HCT116 (cell line): ENCODE measurements around the gene EHF. TPM values are rescaled to one million over a fixed set of nuclear protein-coding genes. Genes with fewer than 3 reads are reported as not detected.

Experiments used
- ATAC-seq: fragments of 200-7000 bp; cut with Tn5 transposase; 2 replicates; pipeline ENCODE4 v1.9.1; 2020; ENCODE audit warnings: mild to moderate bottlenecking, moderate library complexity
- BruUV-seq: library from RNA; stranded (reverse); fragments of 400-500 nt; replicated peaks from 2 replicates; lab custom pipeline; 2021; lab: Mats Ljungman, UMichigan
- CTCF ChIA-PET: fragments of 300-600 bp; sonication (Branson Sonifier 250); formaldehyde crosslinking; loops from one replicate; lab custom pipeline; 2021; ENCODE audit warnings: antibody characterized with exemption; lab: Charles Lee
- POLR2A ChIA-PET: fragments of 300-600, 350-600 bp; sonication (Branson Sonifier 250); formaldehyde crosslinking; loops from one replicate; lab custom pipeline; 2021; ENCODE audit warnings: antibody characterized with exemption; lab: Charles Lee
- RAD21 ChIA-PET, 2 experiments: fragments of 300-600 bp; sonication (Branson Sonifier 250); formaldehyde crosslinking; loops; one replicate each; lab custom pipeline; 2023; ENCODE audit warnings: low total read pairs in 2 of 2; ENCODE audit not compliant: uncharacterized antibody in 2 of 2, unreplicated experiment in 2 of 2, low non-redundant PET in 1 of 2; lab: Charles Lee
- DNase-seq: peaks from one replicate; pipeline ENCODE4 v3.0.0-alpha.2; 2010; ENCODE audit warnings: low read depth, low spot score
- H2AFZ ChIP-seq: fragments of 200-600 bp; shearing (Covaris generic), sonication (generic); 2 replicates; pipeline ENCODE4 v1.6.1; 2017; ENCODE audit warnings: low read depth, mixed run types, mixed read lengths, antibody characterized with exemption, low read length; ENCODE audit not compliant: poor library complexity, severe bottlenecking
- H3K27ac ChIP-seq: 2 replicates; pipeline ENCODE4 v1.5.1; 2012; ENCODE audit warnings: low read depth, low read length
- H3K27me3 ChIP-seq: fragments of 200-600 bp; sonication (generic); 2 replicates; pipeline ENCODE4 v1.6.1; 2016; ENCODE audit warnings: mixed run types, low read length, mixed read lengths; ENCODE audit not compliant: insufficient read depth
- H3K36me3 ChIP-seq, 2 experiments: fragments of 200-500 bp in 1 of 2; fragments of 200-600 bp in 1 of 2; sonication (Bioruptor generic) in 1 of 2; sonication (generic) in 1 of 2; 2 replicates each; pipeline versions ENCODE4 v1.5.1 to v1.6.1; 2014 to 2016; ENCODE audit warnings: low read length in 2 of 2, inconsistent platforms in 1 of 2, mixed read lengths in 1 of 2, mixed run types in 1 of 2; ENCODE audit not compliant: insufficient read depth in 2 of 2, control insufficient read depth in 1 of 2
- H3K4me1 ChIP-seq, 2 experiments: fragments of 200-600 bp in 1 of 2; sonication (generic) in 1 of 2; 2 replicates each; pipeline versions ENCODE4 v1.5.1 to v1.6.1; 2012 to 2017; ENCODE audit warnings: low read length in 2 of 2, inconsistent platforms in 1 of 2, mild to moderate bottlenecking in 1 of 2, mixed read lengths in 1 of 2, mixed run types in 1 of 2, moderate library complexity in 1 of 2; ENCODE audit not compliant: insufficient read depth in 2 of 2, control insufficient read depth in 1 of 2
- H3K4me2 ChIP-seq: fragments of 200-600 bp; sonication (generic); 2 replicates; pipeline ENCODE4 v1.6.1; 2017; ENCODE audit warnings: mixed run types, low read length, mixed read lengths
- H3K4me3 ChIP-seq, 2 experiments: fragments of 200-600 bp in 1 of 2; sonication (generic) in 1 of 2; replicated peaks in 1 of 2; 2 replicates each; pipeline ENCODE4 v1.5.1; 2011 to 2016; ENCODE audit warnings: low read length in 2 of 2, control low read depth in 1 of 2, low read depth in 1 of 2, mild to moderate bottlenecking in 1 of 2, mixed read lengths in 1 of 2, mixed run types in 1 of 2
- H3K79me2 ChIP-seq: fragments of 200-600 bp; sonication (generic); 2 replicates; pipeline ENCODE4 v1.6.1; 2017; ENCODE audit warnings: mild to moderate bottlenecking, mixed run types, low read length, moderate library complexity, mixed read lengths; ENCODE audit not compliant: insufficient read depth
- H3K9ac ChIP-seq: fragments of 200-600 bp; sonication (generic); 2 replicates; pipeline ENCODE4 v1.6.1; 2016; ENCODE audit warnings: low read length, mixed read lengths
- H3K9me2 ChIP-seq: fragments of 200-600 bp; sonication (generic), shearing (Covaris generic); 2 replicates; pipeline ENCODE4 v1.6.1; 2017; ENCODE audit warnings: mixed run types, mild to moderate bottlenecking, moderate library complexity; ENCODE audit not compliant: insufficient read depth
- H3K9me3 ChIP-seq, 2 experiments: fragments of 200-500 bp in 1 of 2; fragments of 200-600 bp in 1 of 2; sonication (Bioruptor generic) in 1 of 2; sonication (generic) in 1 of 2; 2 replicates each; pipeline ENCODE4 v1.6.1; 2014 to 2017; ENCODE audit warnings: low read length in 2 of 2, mixed read lengths in 2 of 2, inconsistent platforms in 1 of 2, low read depth in 1 of 2, mild to moderate bottlenecking in 1 of 2, mixed run types in 1 of 2, moderate library complexity in 1 of 2; ENCODE audit not compliant: control insufficient read depth in 1 of 2, insufficient read depth in 1 of 2
- H4K20me1 ChIP-seq: fragments of 200-600 bp; sonication (generic), shearing (Covaris generic); 2 replicates; pipeline ENCODE4 v1.6.1; 2017; ENCODE audit warnings: mixed run types, mild to moderate bottlenecking, moderate library complexity; ENCODE audit not compliant: insufficient read depth
- CEBPB ChIP-seq: IDR thresholded peaks from 2 replicates; pipeline ENCODE4 v1.6.1; 2012; ENCODE audit warnings: low read depth
- EGR1 ChIP-seq: IDR thresholded peaks from 2 replicates; pipeline ENCODE4 v1.6.1; 2012; ENCODE audit warnings: low read depth
- EZH2phosphoT487 ChIP-seq: fragments of 200-600 bp; IDR thresholded peaks from 2 replicates; pipeline ENCODE4 v1.6.1; 2018; ENCODE audit warnings: antibody characterized with exemption, borderline replicate concordance
- JUND ChIP-seq: IDR thresholded peaks from 2 replicates; pipeline ENCODE4 v1.6.1; 2012
- POLR2AphosphoS5 ChIP-seq: IDR thresholded peaks from 2 replicates; pipeline ENCODE4 v1.6.1; 2011; ENCODE audit warnings: mild to moderate bottlenecking, low read depth, low read length, moderate library complexity
- SIN3A ChIP-seq: IDR thresholded peaks from 2 replicates; pipeline ENCODE4 v1.6.1; 2012; ENCODE audit warnings: low read depth
- intact Hi-C: fragments of 100-400 bp; cut with micrococcal nuclease; formaldehyde crosslinking; loops from 2 replicates; pipeline ENCODE4 v1.10.0; 2022
- total RNA-seq: library from RNA; stranded (reverse); gene quantifications from one replicate; pipeline ENCODE4 v1.2.1, GENCODE V29; 2021; ENCODE audit not compliant: unreplicated experiment
- TF ChIP-seq, protein P1 (sequence below): IDR thresholded peaks from 2 replicates; pipeline ENCODE4 v1.6.1; 2012; ENCODE audit warnings: low read depth
- TF ChIP-seq, protein P2 (sequence below): IDR thresholded peaks from 2 replicates; pipeline ENCODE4 v1.6.1; 2011; ENCODE audit warnings: mild to moderate bottlenecking, low read length, moderate library complexity; ENCODE audit not compliant: insufficient replicate concordance; ENCODE audit errors: extremely low read depth

The EHF gene
- total RNA-seq, 1 experiment from 2014 or later: 51.5 TPM

DNA sequence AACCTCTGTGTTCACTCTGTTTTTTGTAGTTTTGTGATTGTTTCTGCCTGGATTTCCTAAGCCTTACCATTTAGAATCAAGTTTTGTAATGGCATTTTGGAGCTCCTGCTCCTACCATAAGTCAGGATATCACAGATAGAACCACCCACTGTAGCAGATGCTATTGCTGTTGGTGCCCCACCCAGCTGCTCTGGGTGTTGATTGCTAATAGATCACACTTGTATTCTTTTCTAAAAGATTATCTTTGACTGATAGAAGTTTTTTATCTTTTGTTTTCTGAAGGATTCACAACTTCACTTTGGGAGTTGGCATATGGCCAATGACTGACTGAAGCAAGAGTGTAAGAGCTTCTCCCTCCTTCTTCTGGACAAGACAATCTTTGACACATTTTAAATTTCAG, 76.0 kb downstream of the EHF start:
- Histone ChIP-seq H3K4me2 (no peak overlapping the region), H3K9me2 (no peaks in the 10 kb centered on the region), H2AFZ (no peak overlapping the region), H3K4me3 (no peak overlapping the region), H3K79me2 (no peaks in the 10 kb centered on the region), H3K36me3 (0 out of 4 replicates have a peak, but pooled peaks cover 0 to 7% of the 10 kb centered on the region in 2 experiments), H4K20me1 (no peaks in the 10 kb centered on the region), H3K27ac (no peak overlapping the region), H3K9me3 (peaks cover 6 to 18% of the 10 kb centered on the region in 2 experiments; a peak in 3 of 4 replicates), H3K9ac (no peak overlapping the region), H3K4me1 (no peaks in the 10 kb centered on the region), H3K27me3 (no peaks in the 10 kb centered on the region)
- ATAC-seq: no peak
- ChIA-PET RAD21 (no interaction called here), POLR2A (no interaction called here), CTCF (no interaction called here)
- BruUV-seq: no TSS peak
- TF ChIP-seq POLR2AphosphoS5: no peak
- TF ChIP-seq, protein P1, sequence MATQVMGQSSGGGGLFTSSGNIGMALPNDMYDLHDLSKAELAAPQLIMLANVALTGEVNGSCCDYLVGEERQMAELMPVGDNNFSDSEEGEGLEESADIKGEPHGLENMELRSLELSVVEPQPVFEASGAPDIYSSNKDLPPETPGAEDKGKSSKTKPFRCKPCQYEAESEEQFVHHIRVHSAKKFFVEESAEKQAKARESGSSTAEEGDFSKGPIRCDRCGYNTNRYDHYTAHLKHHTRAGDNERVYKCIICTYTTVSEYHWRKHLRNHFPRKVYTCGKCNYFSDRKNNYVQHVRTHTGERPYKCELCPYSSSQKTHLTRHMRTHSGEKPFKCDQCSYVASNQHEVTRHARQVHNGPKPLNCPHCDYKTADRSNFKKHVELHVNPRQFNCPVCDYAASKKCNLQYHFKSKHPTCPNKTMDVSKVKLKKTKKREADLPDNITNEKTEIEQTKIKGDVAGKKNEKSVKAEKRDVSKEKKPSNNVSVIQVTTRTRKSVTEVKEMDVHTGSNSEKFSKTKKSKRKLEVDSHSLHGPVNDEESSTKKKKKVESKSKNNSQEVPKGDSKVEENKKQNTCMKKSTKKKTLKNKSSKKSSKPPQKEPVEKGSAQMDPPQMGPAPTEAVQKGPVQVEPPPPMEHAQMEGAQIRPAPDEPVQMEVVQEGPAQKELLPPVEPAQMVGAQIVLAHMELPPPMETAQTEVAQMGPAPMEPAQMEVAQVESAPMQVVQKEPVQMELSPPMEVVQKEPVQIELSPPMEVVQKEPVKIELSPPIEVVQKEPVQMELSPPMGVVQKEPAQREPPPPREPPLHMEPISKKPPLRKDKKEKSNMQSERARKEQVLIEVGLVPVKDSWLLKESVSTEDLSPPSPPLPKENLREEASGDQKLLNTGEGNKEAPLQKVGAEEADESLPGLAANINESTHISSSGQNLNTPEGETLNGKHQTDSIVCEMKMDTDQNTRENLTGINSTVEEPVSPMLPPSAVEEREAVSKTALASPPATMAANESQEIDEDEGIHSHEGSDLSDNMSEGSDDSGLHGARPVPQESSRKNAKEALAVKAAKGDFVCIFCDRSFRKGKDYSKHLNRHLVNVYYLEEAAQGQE: no peak
- intact Hi-C loops: no loop called here
- DNase-seq: no peak

DNA sequence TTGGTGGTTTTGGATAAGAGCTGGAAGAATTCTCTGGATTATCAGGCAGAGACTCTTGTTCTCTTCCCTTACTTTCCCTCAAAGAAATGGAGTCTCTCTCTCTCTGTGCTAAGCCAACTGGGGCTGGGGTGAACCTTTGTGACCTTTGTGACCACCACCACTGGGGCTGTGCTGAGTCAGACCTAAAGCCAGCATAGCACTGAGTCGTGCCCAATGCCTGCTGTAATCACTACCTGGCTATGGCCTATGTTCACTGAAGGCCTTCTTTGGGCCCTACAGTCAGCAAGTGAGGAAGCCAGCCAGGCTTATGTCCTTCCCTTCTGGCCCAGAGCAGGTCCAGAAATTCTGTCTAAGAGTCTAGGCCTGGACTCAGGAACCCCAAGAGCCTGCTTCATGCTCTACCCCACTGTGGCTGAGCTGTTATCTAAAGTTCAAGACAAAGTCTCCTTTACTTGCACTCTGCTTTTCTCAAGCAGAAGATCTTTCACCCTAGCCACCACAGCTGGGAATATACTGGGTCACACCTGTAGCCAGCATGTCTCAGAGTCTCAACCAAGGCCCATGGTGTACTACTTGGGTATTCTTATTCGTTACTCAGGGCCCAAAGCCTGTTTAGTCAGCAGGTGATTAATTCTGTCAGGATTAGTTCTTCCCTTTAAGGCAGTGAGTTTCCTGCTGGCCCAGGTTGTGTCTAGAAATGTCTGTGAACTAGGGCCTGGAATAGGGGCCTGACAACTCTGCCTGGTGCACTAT, 86.0 kb downstream of the EHF start:
- Histone ChIP-seq H3K36me3 (0 out of 4 replicates have a peak, but pooled peaks cover 0 to 3% of the 10 kb centered on the region in 2 experiments), H3K27me3 (no peaks in the 10 kb centered on the region), H3K9me3 (peaks cover 0 to 15% of the 10 kb centered on the region in 2 experiments; a peak in 2 of 4 replicates), H4K20me1 (no peaks in the 10 kb centered on the region), H2AFZ (no peak overlapping the region), H3K4me2 (no peak overlapping the region), H3K27ac (no peak overlapping the region), H3K4me1 (no peaks in the 10 kb centered on the region), H3K4me3 (no peak overlapping the region), H3K9me2 (no peaks in the 10 kb centered on the region; the same call in 1 of the 2 replicates), H3K79me2 (no peaks in the 10 kb centered on the region), H3K9ac (no peak overlapping the region)
- DNase-seq (no peak), ATAC-seq (no peak)
- no TSS peak for BruUV-seq
- intact Hi-C loops: no loop called here
- CTCF ChIA-PET: no interaction called here
- RAD21 ChIA-PET: no interaction called here
- POLR2A ChIA-PET: no interaction called here
- TF ChIP-seq, protein P2, sequence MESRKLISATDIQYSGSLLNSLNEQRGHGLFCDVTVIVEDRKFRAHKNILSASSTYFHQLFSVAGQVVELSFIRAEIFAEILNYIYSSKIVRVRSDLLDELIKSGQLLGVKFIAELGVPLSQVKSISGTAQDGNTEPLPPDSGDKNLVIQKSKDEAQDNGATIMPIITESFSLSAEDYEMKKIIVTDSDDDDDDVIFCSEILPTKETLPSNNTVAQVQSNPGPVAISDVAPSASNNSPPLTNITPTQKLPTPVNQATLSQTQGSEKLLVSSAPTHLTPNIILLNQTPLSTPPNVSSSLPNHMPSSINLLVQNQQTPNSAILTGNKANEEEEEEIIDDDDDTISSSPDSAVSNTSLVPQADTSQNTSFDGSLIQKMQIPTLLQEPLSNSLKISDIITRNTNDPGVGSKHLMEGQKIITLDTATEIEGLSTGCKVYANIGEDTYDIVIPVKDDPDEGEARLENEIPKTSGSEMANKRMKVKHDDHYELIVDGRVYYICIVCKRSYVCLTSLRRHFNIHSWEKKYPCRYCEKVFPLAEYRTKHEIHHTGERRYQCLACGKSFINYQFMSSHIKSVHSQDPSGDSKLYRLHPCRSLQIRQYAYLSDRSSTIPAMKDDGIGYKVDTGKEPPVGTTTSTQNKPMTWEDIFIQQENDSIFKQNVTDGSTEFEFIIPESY: no peak
- TF ChIP-seq, protein P1: no peak
- TF ChIP-seq EZH2phosphoT487 (no peak), CEBPB (no peak), SIN3A (no peak), JUND (no peak), EGR1 (no peak), POLR2AphosphoS5 (no peak)
